ENCODE results near the gene KIAA0232. TPM values are rescaled to one million over a fixed set of nuclear protein-coding genes. Genes with fewer than 3 reads are reported as not detected.

KIAA0232 gene
- total RNA-seq (ENCODE audit: unreplicated experiment) = 27.2 TPM
- long read RNA-seq, partial matches to known transcripts = 5 of 7 reads
- long read RNA-seq, other reads (novel, unspliced or antisense) = 2 of 7 reads

GRCh38 chr4:6782147-6782845 lies at the start of gene KIAA0232:
TSS of gene KIAA0232 (plus strand) at chr4:6782727. CDS start at chr4:6824454, 41,727 bp downstream.
- peaks cover 3% of the 10 kb centered on the region for H3K36me3 Mint-ChIP-seq (ENCODE audit: low read depth, unreplicated experiment)
- peak within 1 kb of the TSS; percentile 89 for H3K4me3 Mint-ChIP-seq (ENCODE audit: unreplicated experiment)
- TF ChIP-seq, protein P1, sequence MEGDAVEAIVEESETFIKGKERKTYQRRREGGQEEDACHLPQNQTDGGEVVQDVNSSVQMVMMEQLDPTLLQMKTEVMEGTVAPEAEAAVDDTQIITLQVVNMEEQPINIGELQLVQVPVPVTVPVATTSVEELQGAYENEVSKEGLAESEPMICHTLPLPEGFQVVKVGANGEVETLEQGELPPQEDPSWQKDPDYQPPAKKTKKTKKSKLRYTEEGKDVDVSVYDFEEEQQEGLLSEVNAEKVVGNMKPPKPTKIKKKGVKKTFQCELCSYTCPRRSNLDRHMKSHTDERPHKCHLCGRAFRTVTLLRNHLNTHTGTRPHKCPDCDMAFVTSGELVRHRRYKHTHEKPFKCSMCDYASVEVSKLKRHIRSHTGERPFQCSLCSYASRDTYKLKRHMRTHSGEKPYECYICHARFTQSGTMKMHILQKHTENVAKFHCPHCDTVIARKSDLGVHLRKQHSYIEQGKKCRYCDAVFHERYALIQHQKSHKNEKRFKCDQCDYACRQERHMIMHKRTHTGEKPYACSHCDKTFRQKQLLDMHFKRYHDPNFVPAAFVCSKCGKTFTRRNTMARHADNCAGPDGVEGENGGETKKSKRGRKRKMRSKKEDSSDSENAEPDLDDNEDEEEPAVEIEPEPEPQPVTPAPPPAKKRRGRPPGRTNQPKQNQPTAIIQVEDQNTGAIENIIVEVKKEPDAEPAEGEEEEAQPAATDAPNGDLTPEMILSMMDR (IDR thresholded peaks at IDR 0.05; ENCODE audit: unreplicated experiment) = no peak
- H3K4me1 Mint-ChIP-seq (ENCODE audit: unreplicated experiment) = peaks cover 15% of the 10 kb centered on the region
- DNase-seq (ENCODE audit: low spot score) = peak; percentile 92
- H3K27me3 Mint-ChIP-seq (ENCODE audit: unreplicated experiment) = peaks cover 11% of the 10 kb centered on the region
- peak within 1 kb of the TSS; percentile 78 for H3K27ac Mint-ChIP-seq (ENCODE audit: unreplicated experiment)
- no peaks in the 10 kb centered on the region for H3K9me3 Mint-ChIP-seq (ENCODE audit: unreplicated experiment)

- no peak for DNase-seq (ENCODE audit: low spot score)
- Mint-ChIP-seq H3K4me1 (ENCODE audit: unreplicated experiment) (no peaks in the 10 kb centered on the region), H3K36me3 (ENCODE audit: low read depth, unreplicated experiment) (no peaks in the 10 kb centered on the region), H3K27ac (ENCODE audit: unreplicated experiment) (no peak overlapping the region), H3K4me3 (ENCODE audit: unreplicated experiment) (no peak overlapping the region), H3K27me3 (ENCODE audit: unreplicated experiment) (peaks cover 7% of the 10 kb centered on the region), H3K9me3 (ENCODE audit: unreplicated experiment) (no peaks in the 10 kb centered on the region)
- TF ChIP-seq, protein P1 (IDR thresholded peaks at IDR 0.05; ENCODE audit: unreplicated experiment) = no peak
These were observed 49.0 kb upstream of the KIAA0232 start for GRCh38 chr4:6733358-6734164.

GRCh38 chr4:6734165-6734786 lies 48.3 kb upstream of the KIAA0232 start:
- DNase-seq (ENCODE audit: low spot score) = no peak
- H3K27ac Mint-ChIP-seq (ENCODE audit: unreplicated experiment) = no peak overlapping the region
- TF ChIP-seq, protein P1 (IDR thresholded peaks at IDR 0.05; ENCODE audit: unreplicated experiment) = no peak
- H3K4me1 Mint-ChIP-seq (ENCODE audit: unreplicated experiment) = no peaks in the 10 kb centered on the region
- H3K36me3 Mint-ChIP-seq (ENCODE audit: low read depth, unreplicated experiment) = no peaks in the 10 kb centered on the region
- H3K4me3 Mint-ChIP-seq (ENCODE audit: unreplicated experiment) = no peak overlapping the region
- peaks cover 5% of the 10 kb centered on the region for H3K27me3 Mint-ChIP-seq (ENCODE audit: unreplicated experiment)
- no peaks in the 10 kb centered on the region for H3K9me3 Mint-ChIP-seq (ENCODE audit: unreplicated experiment)

DNA sequence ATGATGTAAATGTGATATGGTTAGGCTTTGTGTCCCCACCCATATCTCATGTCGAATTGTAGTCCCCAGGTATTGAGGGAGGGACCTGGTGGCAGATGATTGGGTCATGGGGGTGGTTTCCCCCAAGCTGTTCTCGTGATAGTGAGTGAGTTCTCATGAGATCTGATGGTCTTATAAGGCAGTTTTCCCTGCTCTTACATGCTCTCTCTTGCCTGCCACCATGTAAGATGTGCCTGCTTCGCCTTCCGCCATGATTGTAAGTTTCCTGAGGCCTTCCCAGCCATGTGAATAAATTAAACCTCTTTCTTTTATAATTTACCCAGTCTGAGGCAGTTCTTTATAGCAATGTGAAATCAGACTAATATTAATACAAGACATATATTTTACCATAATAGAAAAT lies 42.6 kb upstream of the KIAA0232 start:
- peaks cover 1% of the 10 kb centered on the region for H3K27me3 Mint-ChIP-seq (ENCODE audit: unreplicated experiment)
- H3K4me1 Mint-ChIP-seq (ENCODE audit: unreplicated experiment) = peaks cover 4% of the 10 kb centered on the region
- H3K27ac Mint-ChIP-seq (ENCODE audit: unreplicated experiment) = no peak overlapping the region
- DNase-seq (ENCODE audit: low spot score) = no peak
- H3K36me3 Mint-ChIP-seq (ENCODE audit: low read depth, unreplicated experiment) = no peaks in the 10 kb centered on the region
- TF ChIP-seq, protein P1 (IDR thresholded peaks at IDR 0.05; ENCODE audit: unreplicated experiment) = no peak
- H3K9me3 Mint-ChIP-seq (ENCODE audit: unreplicated experiment) = no peaks in the 10 kb centered on the region
- H3K4me3 Mint-ChIP-seq (ENCODE audit: unreplicated experiment) = no peak overlapping the region

Measured in endothelial cell (in vitro differentiated cells).